A673 (cell line): ENCODE measurements around the gene SLC52A3. TPM values are rescaled to one million over a fixed set of nuclear protein-coding genes. Genes with fewer than 3 reads are reported as not detected.

ENCODE experiments used
- BruUV-seq: library from RNA; stranded (reverse); fragments of 400-500 nt; replicated peaks from 2 replicates; lab custom pipeline; 2021; lab: Mats Ljungman, UMichigan
- CTCF ChIA-PET: fragments of 300-600 bp; sonication (Branson Sonifier 250); formaldehyde crosslinking; loops from one replicate; lab custom pipeline; 2022; ENCODE audit warnings: antibody characterized with exemption; lab: Charles Lee
- POLR2A ChIA-PET: fragments of 300-600 bp; sonication (Branson Sonifier 250); formaldehyde crosslinking; loops from one replicate; lab custom pipeline; 2022; ENCODE audit warnings: antibody characterized with exemption; ENCODE audit not compliant: low non-redundant PET; lab: Charles Lee
- DNase-seq: peaks from one replicate; pipeline ENCODE4 v3.0.0-alpha.2; 2015; ENCODE audit warnings: low spot score
- H3K27ac ChIP-seq: fragments of 200-600 bp; sonication (generic); 2 replicates; pipeline ENCODE4 v1.5.1; 2016; ENCODE audit warnings: mixed run types, low read depth, mild to moderate bottlenecking, mixed read lengths, antibody characterized with exemption, low read length; ENCODE audit not compliant: poor library complexity, severe bottlenecking
- H3K27me3 ChIP-seq: fragments of 200-600 bp; sonication (generic); replicated peaks from 2 replicates; pipeline ENCODE4 v1.6.1; 2017; ENCODE audit warnings: mixed run types, low read depth, mild to moderate bottlenecking, mixed read lengths, antibody characterized with exemption, low read length; ENCODE audit not compliant: insufficient read depth, poor library complexity
- H3K36me3 ChIP-seq: fragments of 200-600 bp; sonication (generic); 2 replicates; pipeline ENCODE4 v1.6.1; 2016; ENCODE audit warnings: mixed run types, mild to moderate bottlenecking, mixed read lengths, antibody characterized with exemption, low read length; ENCODE audit not compliant: insufficient read depth, poor library complexity, severe bottlenecking
- H3K4me1 ChIP-seq: fragments of 200-600 bp; sonication (generic); 2 replicates; pipeline ENCODE4 v1.6.1; 2017; ENCODE audit warnings: mixed run types, mild to moderate bottlenecking, mixed read lengths, antibody characterized with exemption, low read length; ENCODE audit not compliant: insufficient read depth, poor library complexity, severe bottlenecking
- H3K4me3 ChIP-seq: fragments of 200-600 bp; sonication (generic); 2 replicates; pipeline ENCODE4 v1.5.1; 2016; ENCODE audit warnings: low read depth, mixed run types, mild to moderate bottlenecking, mixed read lengths, low read length; ENCODE audit not compliant: poor library complexity, severe bottlenecking
- H3K9me3 ChIP-seq: fragments of 200-600 bp; sonication (generic); 2 replicates; pipeline ENCODE4 v1.6.1; 2016; ENCODE audit warnings: mixed run types, low read depth, mild to moderate bottlenecking, mixed read lengths, antibody characterized with exemption, low read length; ENCODE audit not compliant: poor library complexity, severe bottlenecking
- CTCF ChIP-seq: fragments of 300-800, 200-600 bp; sonication (generic); conservative IDR thresholded peaks from 2 replicates; pipeline ENCODE4 v1.5.1; 2017; ENCODE audit warnings: low read depth, mild to moderate bottlenecking, antibody characterized with exemption, low read length, moderate library complexity, mixed read lengths
- EZH2 ChIP-seq: fragments of 200-600 bp; sonication (generic); IDR thresholded peaks from 2 replicates; pipeline ENCODE4 v1.6.1; 2017; ENCODE audit warnings: borderline replicate concordance, low read depth, mild to moderate bottlenecking, mixed read lengths, antibody characterized with exemption, low read length; ENCODE audit not compliant: poor library complexity, severe bottlenecking
- intact Hi-C: fragments of 100-400 bp; cut with micrococcal nuclease; formaldehyde crosslinking; loops from one replicate; pipeline ENCODE4 v1.10.0; 2022; ENCODE audit not compliant: unreplicated experiment
- total RNA-seq: library from RNA; stranded (reverse); gene quantifications from 2 replicates; pipeline ENCODE4 v1.2.3, GENCODE V29; 2021

The SLC52A3 gene
- total RNA-seq, 1 experiment from 2014 or later, result not detected

GRCh38 chr20:753897-754635 lies 14.2 kb downstream of the SLC52A3 start:
- Histone ChIP-seq H3K27me3 (no peaks in the 10 kb centered on the region), H3K4me1 (no peaks in the 10 kb centered on the region), H3K27ac (no peak overlapping the region), H3K4me3 (no peak overlapping the region), H3K36me3 (no peaks in the 10 kb centered on the region), H3K9me3 (no peaks in the 10 kb centered on the region)
- ChIA-PET CTCF (no interaction called here), POLR2A (no interaction called here)
- TF ChIP-seq EZH2, result no peak
- no peak for TF ChIP-seq CTCF
- DNase-seq, result no peak
- intact Hi-C loops, result no loop called here
- no TSS peak for BruUV-seq

GRCh38 chr20:753136-753535 lies 15.2 kb downstream of the SLC52A3 start:
- Histone ChIP-seq H3K27ac (no peak overlapping the region), H3K9me3 (no peaks in the 10 kb centered on the region), H3K27me3 (no peaks in the 10 kb centered on the region), H3K36me3 (no peaks in the 10 kb centered on the region), H3K4me1 (no peaks in the 10 kb centered on the region), H3K4me3 (no peak overlapping the region)
- TF ChIP-seq CTCF, result no peak
- no peak for TF ChIP-seq EZH2
- CTCF ChIA-PET, result no interaction called here
- POLR2A ChIA-PET, result no interaction called here
- BruUV-seq, result no TSS peak
- intact Hi-C loops, result no loop called here
- DNase-seq, result no peak

- no peak for DNase-seq
- Histone ChIP-seq H3K9me3 (no peaks in the 10 kb centered on the region), H3K27ac (no peak overlapping the region), H3K36me3 (no peaks in the 10 kb centered on the region), H3K4me3 (no peak overlapping the region), H3K27me3 (no peaks in the 10 kb centered on the region), H3K4me1 (no peaks in the 10 kb centered on the region)
- TF ChIP-seq EZH2 (no peak), CTCF (no peak)
- POLR2A ChIA-PET, result no interaction called here
- no TSS peak for BruUV-seq
- CTCF ChIA-PET, result no interaction called here
- intact Hi-C loops, result no loop called here
These were observed 16.0 kb downstream of the SLC52A3 start for GRCh38 chr20:752291-752690.
